HepG2 (cell line): ENCODE data around the gene ACTRT2. TPM values are rescaled to one million over a fixed set of nuclear protein-coding genes. Genes with fewer than 3 reads are reported as not detected.

Experiments
- ATAC-seq: fragments of 200-7000 bp; cut with Tn5 transposase; 3 replicates; pipeline ENCODE4 v1.9.1; 2020; ENCODE audit warnings: mild to moderate bottlenecking, moderate library complexity
- BruUV-seq: library from RNA; stranded (reverse); fragments of 400-500 nt; replicated peaks from 2 replicates; lab custom pipeline; 2021; lab: Mats Ljungman, UMichigan
- CTCF ChIA-PET: fragments of 300-600 bp; formaldehyde crosslinking; extraction: SDS; loops from one replicate; lab custom pipeline; 2021; ENCODE audit warnings: low total read pairs, inconsistent platforms, low intra/inter-chr PET ratio; lab: Yijun Ruan, JAX
- POLR2A ChIA-PET: fragments of 350-600 bp; sonication (Branson Sonifier 250); formaldehyde crosslinking; loops from one replicate; lab custom pipeline; 2020; ENCODE audit warnings: antibody characterized with exemption, inconsistent platforms; lab: Yijun Ruan, JAX
- DNase-seq: peaks from one replicate; pipeline ENCODE4 v3.0.0-alpha.2; 2015; ENCODE audit warnings: low spot score
- FAIRE-seq: peaks from 3 replicates; lab custom pipeline; 2011; peaks lifted over from hg19 to GRCh38; lab: Jason Lieb, UNC
- H2AFZ ChIP-seq: one replicate; pipeline ENCODE4 v1.6.1; 2011; ENCODE audit warnings: low read length, inconsistent platforms
- H3K27ac ChIP-seq: fragments of 300-600 bp; 3 replicates; pipeline ENCODE4 v1.8.0; 2011; ENCODE audit warnings: mixed run types, mild to moderate bottlenecking, mixed read lengths, low read length, inconsistent platforms; ENCODE audit not compliant: insufficient read depth; ENCODE audit errors: extremely low read length
- H3K27me3 ChIP-seq, 2 experiments: fragments of 200-600 bp in 1 of 2; 2 replicates in 1 of 2; 3 replicates in 1 of 2; pipeline versions ENCODE4 v1.6.0 to v1.8.0; 2011; ENCODE audit warnings: low read length in 2 of 2, mild to moderate bottlenecking in 2 of 2, moderate library complexity in 2 of 2, inconsistent platforms in 1 of 2; ENCODE audit not compliant: insufficient read depth in 2 of 2, control insufficient read depth in 1 of 2
- H3K36me3 ChIP-seq, 2 experiments: fragments of 200-600 bp in 1 of 2; replicated peaks in 1 of 2; 2 replicates in 1 of 2; 3 replicates in 1 of 2; pipeline versions ENCODE4 v1.5.1 to v1.8.0; 2011; ENCODE audit warnings: low read length in 2 of 2, inconsistent platforms in 1 of 2; ENCODE audit not compliant: insufficient read depth in 2 of 2, control insufficient read depth in 1 of 2
- H3K4me1 ChIP-seq: 2 replicates; pipeline ENCODE4 v1.5.1; 2012; ENCODE audit warnings: low read length, inconsistent platforms; ENCODE audit not compliant: insufficient read depth
- H3K4me2 ChIP-seq: 2 replicates; pipeline ENCODE4 v1.6.0; 2011; ENCODE audit warnings: low read depth, low read length, inconsistent platforms
- H3K4me3 ChIP-seq, 3 experiments: fragments of 200-600 bp in 1 of 3; sonication (generic), shearing (Covaris generic) in 1 of 3; replicated peaks in 1 of 3; 2 replicates each; pipeline ENCODE4 v1.5.1; 2011 to 2016; ENCODE audit warnings: low read length in 3 of 3, inconsistent platforms in 2 of 3, low read depth in 2 of 3, mild to moderate bottlenecking in 2 of 3, control low read depth in 1 of 3, mixed read lengths in 1 of 3; ENCODE audit not compliant: insufficient read depth in 1 of 3
- H3K79me2 ChIP-seq: one replicate; pipeline ENCODE4 v1.6.1; 2011; ENCODE audit warnings: low read length, inconsistent platforms; ENCODE audit not compliant: insufficient read depth
- H3K9ac ChIP-seq: 2 replicates; pipeline ENCODE4 v1.6.0; 2011; ENCODE audit warnings: mild to moderate bottlenecking, low read depth, low read length, inconsistent platforms; ENCODE audit not compliant: insufficient read depth
- H3K9me3 ChIP-seq: 2 replicates; pipeline ENCODE4 v1.5.1; 2012; ENCODE audit warnings: mild to moderate bottlenecking, low read length
- H4K20me1 ChIP-seq: 2 replicates; pipeline ENCODE4 v1.6.0; 2011; ENCODE audit warnings: inconsistent platforms, mild to moderate bottlenecking, low read length, moderate library complexity; ENCODE audit not compliant: insufficient read depth
- HES4 ChIP-seq: sonication (generic); formaldehyde crosslinking; IDR thresholded peaks from 2 replicates; pipeline ENCODE4 v1.9.0; 2021; ENCODE audit warnings: mild to moderate bottlenecking, missing genetic modification reagents, borderline replicate concordance
- ZNF256 ChIP-seq: sonication (generic); formaldehyde crosslinking; conservative IDR thresholded peaks from 2 replicates; pipeline ENCODE4 v1.4.0; 2020; ENCODE audit warnings: missing genetic modification reagents
- ZSCAN22 ChIP-seq: sonication (generic); formaldehyde crosslinking; IDR thresholded peaks from 2 replicates; pipeline ENCODE4 v1.4.0; 2020; ENCODE audit warnings: mild to moderate bottlenecking, missing genetic modification reagents
- WGBS: methylation state at CpG from one replicate; pipeline ENCODE4 v1.1.6; 2017; ENCODE audit warnings: low lambda C conversion rate; 5-methylcytosine and 5-hydroxymethylcytosine counted together
- in situ Hi-C: cut with HindIII; loops from 2 replicates; pipeline ENCODE4 v1.10.0; 2017; ENCODE audit warnings: low pct_unique_long_range_greater_than_20kb; ENCODE audit not compliant: extremely low pct_ligation_motif_present
- intact Hi-C: fragments of 100-400 bp; cut with micrococcal nuclease; formaldehyde crosslinking; loops from one replicate; pipeline ENCODE4 v1.10.0; 2022; ENCODE audit not compliant: unreplicated experiment
- polyA plus RNA-seq, 8 experiments: library from polyadenylated mRNA; depleted of rRNA in 3 of 8; stranded (reverse) in 7 of 8; unstranded in 1 of 8; fragments of >200 nt; fragmentation: Illumina TruSeq in 4 of 8; extraction: Trizol in 4 of 8; gene quantifications; 2 replicates each; pipeline versions ENCODE4 v1.2.1 to v1.2.3, GENCODE V29; 2011 to 2016; ENCODE audit warnings: low read depth in 4 of 8, missing spikeins in 1 of 8, mixed read lengths in 1 of 8; ENCODE audit not compliant: insufficient read depth in 1 of 8
- total RNA-seq, 5 experiments: library from RNA; depleted of rRNA; stranded (reverse); fragments of >200 nt; fragmentation: Illumina TruSeq; extraction: Trizol; gene quantifications; 2 replicates each; pipeline ENCODE4 v1.2.3, GENCODE V29; 2016; ENCODE audit warnings: low read depth in 1 of 5

The ACTRT2 gene
- total and polyA plus RNA-seq, 2 of the 13 experiments (the other 11 are each of a cell fraction or from before 2014, with no cell fraction given), result not detected

GRCh38 chr1:3053366-3053980 is 32.2 kb downstream of the ACTRT2 start:
- Histone ChIP-seq H3K4me3 (no peak overlapping the region), H3K27ac (no peak overlapping the region), H3K4me2 (no peak overlapping the region), H4K20me1 (no peaks in the 10 kb centered on the region), H3K4me1 (no peaks in the 10 kb centered on the region), H3K79me2 (no peaks in the 10 kb centered on the region), H3K9me3 (no peaks in the 10 kb centered on the region), H3K36me3 (no peaks in the 10 kb centered on the region), H3K27me3 (peaks cover 1 to 27% of the 10 kb centered on the region in 2 experiments; a peak in 3 of 5 replicates), H2AFZ (no peak overlapping the region), H3K9ac (no peak overlapping the region)
- FAIRE-seq (no peak), ATAC-seq (no peak), DNase-seq (no peak)
- intact Hi-C loops, result no loop called here
- CTCF ChIA-PET, result no interaction called here
- TF ChIP-seq HES4, result no peak
- in situ Hi-C loops, result loop anchor here (25.0 kb wide), 1 partner anchor 234 kb away; no protein-coding TSS in a partner anchor
- POLR2A ChIA-PET, result no interaction called here
- BruUV-seq, result no TSS peak
- WGBS, result 25% methylated on average over 9 of the region's 9 CpGs

GRCh38 chr1:3053986-3054385 is 32.7 kb downstream of the ACTRT2 start:
- POLR2A ChIA-PET, result no interaction called here
- FAIRE-seq (no peak), DNase-seq (no peak), ATAC-seq (no peak)
- Histone ChIP-seq H4K20me1 (no peaks in the 10 kb centered on the region), H3K79me2 (no peaks in the 10 kb centered on the region), H3K27ac (no peak overlapping the region), H3K36me3 (no peaks in the 10 kb centered on the region), H3K4me3 (no peak overlapping the region), H3K4me2 (no peak overlapping the region), H3K9ac (no peak overlapping the region), H3K4me1 (no peaks in the 10 kb centered on the region), H3K9me3 (no peaks in the 10 kb centered on the region), H2AFZ (no peak overlapping the region), H3K27me3 (peaks cover 2 to 32% of the 10 kb centered on the region in 2 experiments; a peak in 3 of 5 replicates)
- intact Hi-C loops, result no loop called here
- 57% methylated on average over 3 of the region's 6 CpGs for WGBS
- TF ChIP-seq ZNF256 (CRISPR knock-in tag) (no peak), ZSCAN22 (CRISPR knock-in tag) (no peak)
- BruUV-seq, result no TSS peak
- in situ Hi-C loops, result loop anchor here (25.0 kb wide), 1 partner anchor 233 kb away; no protein-coding TSS in a partner anchor
- CTCF ChIA-PET, result no interaction called here
